Karpas-422 (cell line): ENCODE results near the gene STX10. TPM values are rescaled to one million over a fixed set of nuclear protein-coding genes. Genes with fewer than 3 reads are reported as not detected.
"Not testable (repeated sequence)": the region's sequence is repeated elsewhere in the genome, so short reads cannot be mapped to it uniquely, and the experiment has no call there.

Source experiments
- DNase-seq: peaks from one replicate; pipeline ENCODE4 v3.0.0-alpha.2; 2015
- H2AFZ ChIP-seq: fragments of 200-600 bp; sonication (generic); 2 replicates; pipeline ENCODE4 v1.6.1; 2014; ENCODE audit warnings: antibody characterized with exemption, low read length, mixed read lengths
- H3K27ac ChIP-seq: fragments of 200-600 bp; sonication (generic); 2 replicates; pipeline ENCODE4 v1.5.1; 2014; ENCODE audit warnings: mild to moderate bottlenecking, low read length, moderate library complexity
- H3K27me3 ChIP-seq: fragments of 200-600 bp; sonication (generic); 2 replicates; pipeline ENCODE4 v1.6.1; 2014; ENCODE audit warnings: low read length, mixed read lengths
- H3K36me3 ChIP-seq: fragments of 200-600 bp; sonication (generic); 2 replicates; pipeline ENCODE4 v1.6.1; 2014; ENCODE audit warnings: low read length, mixed read lengths; ENCODE audit not compliant: insufficient read depth
- H3K4me1 ChIP-seq: fragments of 200-600 bp; sonication (generic); 2 replicates; pipeline ENCODE4 v1.6.1; 2014; ENCODE audit warnings: mild to moderate bottlenecking, low read length, mixed read lengths
- H3K4me2 ChIP-seq: fragments of 200-600 bp; sonication (generic); 2 replicates; pipeline ENCODE4 v1.6.1; 2014; ENCODE audit warnings: low read length, low read depth, mild to moderate bottlenecking; ENCODE audit not compliant: poor library complexity, severe bottlenecking
- H3K4me3 ChIP-seq: fragments of 200-600 bp; sonication (generic); 2 replicates; pipeline ENCODE4 v1.5.1; 2014; ENCODE audit warnings: mild to moderate bottlenecking, antibody characterized with exemption, low read length, mixed read lengths
- H3K79me2 ChIP-seq: fragments of 200-600 bp; sonication (generic); 2 replicates; pipeline ENCODE4 v1.6.1; 2014; ENCODE audit warnings: mild to moderate bottlenecking, low read length, mixed read lengths
- H3K9ac ChIP-seq: fragments of 200-600 bp; sonication (generic); 2 replicates; pipeline ENCODE4 v1.6.0; 2014; ENCODE audit warnings: low read length
- H3K9me2 ChIP-seq: fragments of 200-600 bp; sonication (generic), shearing (Covaris generic); replicated peaks from 2 replicates; pipeline ENCODE4 v1.6.0; 2014; ENCODE audit warnings: mild to moderate bottlenecking, low read length, moderate library complexity; ENCODE audit not compliant: insufficient read depth
- H3K9me3 ChIP-seq: fragments of 300-700, 200-600 bp; sonication (generic); 2 replicates; pipeline ENCODE4 v1.6.1; 2014; ENCODE audit warnings: low read length, mixed read lengths
- H4K20me1 ChIP-seq: fragments of 200-600 bp; sonication (generic); 2 replicates; pipeline ENCODE4 v1.6.1; 2014; ENCODE audit warnings: mild to moderate bottlenecking, antibody characterized with exemption, low read length, low read depth; ENCODE audit not compliant: insufficient read depth
- total RNA-seq: library from RNA; depleted of rRNA; stranded (reverse); fragments of >200 nt; shearing (Covaris generic); gene quantifications from 2 replicates; pipeline ENCODE4 v1.2.3, GENCODE V29; 2014; ENCODE audit warnings: low replicate concordance

STX10 gene
- total RNA-seq, 1 experiment from 2014 or later: 47.0 TPM

GRCh38 chr19:13152356-13152973, 2.3 kb upstream of the STX10 start:
- peaks cover 58% of the 10 kb centered on the region for H3K4me1 ChIP-seq

DNA sequence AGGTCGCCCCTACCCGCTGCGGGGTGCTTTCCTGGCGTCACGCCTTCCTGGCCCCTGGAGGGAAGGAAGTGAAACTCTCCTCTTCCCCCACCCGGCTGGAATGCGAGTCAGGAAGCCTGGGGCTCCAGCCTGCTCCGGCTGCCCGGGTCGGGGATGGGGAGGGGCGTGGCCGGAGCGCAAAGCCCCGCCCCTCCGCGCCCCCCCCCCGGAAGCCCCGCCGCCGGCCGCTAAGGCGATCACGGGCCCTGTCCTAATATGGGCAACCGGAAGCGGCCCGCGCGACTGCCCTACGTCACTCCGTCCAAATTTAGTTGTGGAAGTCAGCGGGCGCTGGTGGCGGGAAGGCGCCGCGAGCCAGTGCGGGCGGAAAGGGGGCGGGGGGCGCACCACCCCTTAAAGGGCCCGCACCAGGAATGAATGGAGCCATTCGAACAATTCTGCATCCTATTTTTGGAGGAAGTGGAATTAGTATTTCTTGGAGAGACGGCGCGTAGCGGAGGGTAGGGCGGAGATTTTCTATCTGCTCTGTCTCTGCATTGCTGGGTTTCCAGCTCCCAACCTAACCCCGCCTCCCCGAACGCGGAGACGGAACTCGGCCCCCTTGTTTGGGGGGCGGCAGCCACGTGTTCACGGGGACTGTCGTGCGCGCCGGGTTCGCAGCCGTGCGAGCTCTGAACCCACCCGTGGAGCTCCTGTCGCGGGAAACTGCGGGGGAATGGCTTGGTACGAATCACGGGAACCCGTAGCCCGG, 1.6 kb upstream of the STX10 start:
- no peaks in the 10 kb centered on the region for H3K9me2 ChIP-seq
- H3K4me3 ChIP-seq: peak overlapping the region; percentile 77
- DNase-seq: peak; percentile 98
- peak overlapping the region; percentile 36; the same call in 1 of the 2 replicates for H2AFZ ChIP-seq
- peak overlapping the region; percentile 97 for H3K4me2 ChIP-seq
- H3K4me1 ChIP-seq: peaks cover 58% of the 10 kb centered on the region
- H3K9ac ChIP-seq: peak overlapping the region; percentile 91
- H3K79me2 ChIP-seq: peaks cover 21% of the 10 kb centered on the region
- H3K9me3 ChIP-seq: no peaks in the 10 kb centered on the region
- peaks cover 25% of the 10 kb centered on the region for H4K20me1 ChIP-seq
- H3K36me3 ChIP-seq: no peaks in the 10 kb centered on the region
- H3K27ac ChIP-seq: peak overlapping the region; percentile 73
- no peaks in the 10 kb centered on the region for H3K27me3 ChIP-seq

More at GRCh38 chr19:13152356-13152973, 2.3 kb upstream of the STX10 start:
- no peak for DNase-seq
- Histone ChIP-seq H4K20me1 (peaks cover 25% of the 10 kb centered on the region), H3K27ac (peak overlapping the region; percentile 73), H3K9me3 (no peaks in the 10 kb centered on the region), H3K9ac (peak overlapping the region; percentile 86), H3K9me2 (no peaks in the 10 kb centered on the region), H3K4me2 (peak overlapping the region; percentile 97), H3K79me2 (peaks cover 21% of the 10 kb centered on the region), H2AFZ (peak overlapping the region; percentile 36; the same call in 1 of the 2 replicates), H3K4me3 (peak overlapping the region; percentile 77), H3K36me3 (no peaks in the 10 kb centered on the region), H3K27me3 (no peaks in the 10 kb centered on the region)

DNA sequence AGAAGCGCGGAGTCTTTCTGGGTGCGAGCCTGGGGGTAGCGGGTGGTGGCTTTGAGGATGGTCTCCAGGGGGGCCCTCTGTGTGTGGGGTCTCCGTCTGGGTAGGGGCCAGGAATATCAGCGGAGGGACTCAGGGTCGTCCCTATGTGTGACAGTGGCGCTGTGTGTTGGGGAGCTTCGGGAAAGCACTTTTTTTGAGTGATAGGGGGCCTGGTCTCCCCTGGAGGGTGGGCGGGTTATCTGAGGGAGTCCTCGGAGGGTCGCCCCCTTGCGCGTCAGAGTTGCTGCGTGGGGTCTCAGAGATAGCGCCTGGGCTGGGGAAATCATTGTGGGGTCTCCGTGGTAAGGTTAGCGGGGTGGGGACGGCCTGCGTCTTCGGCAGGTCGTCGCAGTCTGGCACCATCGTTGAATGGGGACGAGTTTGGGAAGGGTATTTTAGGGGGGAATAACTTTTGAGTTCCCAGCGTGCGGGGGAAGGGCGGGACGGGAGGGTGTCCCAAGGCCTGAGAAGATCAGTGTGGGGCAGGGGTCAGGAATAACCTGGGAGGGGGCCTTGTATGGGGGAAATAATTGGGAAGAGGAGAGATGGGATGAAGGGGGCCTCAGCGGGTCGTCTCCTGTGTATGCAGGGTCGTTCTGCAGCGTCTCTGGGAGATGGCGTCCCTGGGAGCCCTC, 893 bp upstream of the STX10 start:
- no peaks in the 10 kb centered on the region for H3K27me3 ChIP-seq
- H3K79me2 ChIP-seq: peaks cover 21% of the 10 kb centered on the region
- DNase-seq: peak; percentile 60

GRCh38 chr19:13149628-13150186, 468 bp downstream of the STX10 start:
- Histone ChIP-seq H3K27me3 (no peaks in the 10 kb centered on the region), H3K4me3 (peak overlapping the region; percentile 77), H2AFZ (peak overlapping the region; percentile 52; the same call in 1 of the 2 replicates), H3K4me2 (peak overlapping the region; percentile 93), H3K9me3 (no peaks in the 10 kb centered on the region), H3K9me2 (no peaks in the 10 kb centered on the region), H3K79me2 (peaks cover 21% of the 10 kb centered on the region), H4K20me1 (peaks cover 17% of the 10 kb centered on the region), H3K36me3 (no peaks in the 10 kb centered on the region), H3K27ac (peak overlapping the region; percentile 4; the same call in 1 of the 2 replicates), H3K9ac (peak overlapping the region; percentile 91), H3K4me1 (peaks cover 40% of the 10 kb centered on the region)
- DNase-seq: peak; percentile 79

More for the DNA sequence above, 893 bp upstream of the STX10 start:
- Histone ChIP-seq H3K27ac (peak overlapping the region; percentile 67), H3K36me3 (no peaks in the 10 kb centered on the region), H3K9me2 (no peaks in the 10 kb centered on the region), H3K9me3 (no peaks in the 10 kb centered on the region), H3K4me3 (peak overlapping the region; percentile 77), H3K4me2 (peak overlapping the region; percentile 93), H4K20me1 (peaks cover 25% of the 10 kb centered on the region), H2AFZ (no peak overlapping the region), H3K4me1 (peaks cover 54% of the 10 kb centered on the region), H3K9ac (peak overlapping the region; percentile 91)

- Histone ChIP-seq H3K4me2 (peak overlapping the region; percentile 93), H3K27ac (peak overlapping the region; percentile 4; the same call in 1 of the 2 replicates), H3K4me1 (peaks cover 35% of the 10 kb centered on the region), H2AFZ (peak overlapping the region; percentile 52; the same call in 1 of the 2 replicates), H4K20me1 (peaks cover 12% of the 10 kb centered on the region), H3K4me3 (peak overlapping the region; percentile 77), H3K9ac (peak overlapping the region; percentile 91), H3K79me2 (peaks cover 21% of the 10 kb centered on the region)
- H3K9me3 ChIP-seq, H3K36me3 ChIP-seq, H3K9me2 ChIP-seq, H3K27me3 ChIP-seq: not testable (repeated sequence)
- peak; percentile 58 for DNase-seq
These were observed 975 bp downstream of the STX10 start for GRCh38 chr19:13149173-13149627.

DNA sequence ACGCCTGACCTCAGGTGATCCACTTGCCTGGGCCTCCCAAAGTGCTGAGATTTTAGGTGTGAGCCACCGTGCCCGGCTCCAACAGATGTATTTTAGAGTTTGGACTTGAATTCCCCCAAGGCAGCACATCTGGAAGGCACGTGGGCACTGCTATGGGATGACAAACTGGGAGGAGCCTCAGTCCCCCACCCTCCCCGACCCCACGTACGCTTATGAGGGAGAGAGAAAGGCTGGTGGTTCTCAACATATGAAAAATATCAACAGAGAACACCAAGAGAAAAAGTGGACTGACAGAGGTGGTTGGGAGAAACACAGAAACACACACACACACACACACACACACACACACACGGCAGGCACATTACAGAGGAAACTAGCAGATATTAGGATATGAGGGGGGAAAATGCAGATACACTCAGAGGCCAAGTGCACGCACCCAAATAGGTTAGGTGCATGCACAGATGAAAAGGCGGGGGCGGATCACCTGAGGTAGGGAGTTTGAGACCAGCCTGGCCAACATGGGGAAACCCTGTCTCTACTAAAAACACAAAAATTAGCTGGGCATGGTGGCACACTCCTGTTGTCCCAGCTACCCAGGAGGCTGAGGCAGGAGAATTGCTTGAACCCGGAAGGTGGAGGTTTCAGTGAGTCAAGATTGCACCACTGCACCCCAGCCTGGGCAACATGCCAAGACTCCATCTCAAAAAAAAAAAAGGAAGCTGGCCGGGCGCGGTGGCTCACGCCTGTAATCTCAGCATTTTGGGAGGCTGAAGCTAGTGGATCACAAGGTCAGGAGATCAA, 3.2 kb downstream of the STX10 start:
- DNase-seq: no peak
- Histone ChIP-seq H3K9me3 (no peaks in the 10 kb centered on the region), H3K79me2 (peaks cover 21% of the 10 kb centered on the region), H3K9me2 (no peaks in the 10 kb centered on the region), H2AFZ (no peak overlapping the region), H3K27me3 (no peaks in the 10 kb centered on the region), H3K4me2 (no peak overlapping the region), H3K27ac (no peak overlapping the region), H3K9ac (no peak overlapping the region), H4K20me1 (no peaks in the 10 kb centered on the region), H3K4me3 (no peak overlapping the region), H3K4me1 (peaks cover 13% of the 10 kb centered on the region), H3K36me3 (no peaks in the 10 kb centered on the region)

GRCh38 chr19:13139633-13140311, 10.4 kb downstream of the STX10 start:
- no peaks in the 10 kb centered on the region for H3K36me3 ChIP-seq
- no peaks in the 10 kb centered on the region for H3K4me1 ChIP-seq
- no peaks in the 10 kb centered on the region for H3K9me3 ChIP-seq
- no peak overlapping the region for H3K27ac ChIP-seq
- no peak overlapping the region for H2AFZ ChIP-seq
- H3K79me2 ChIP-seq: peaks cover 3% of the 10 kb centered on the region; the same call in 1 of the 2 replicates
- H3K4me2 ChIP-seq: no peak overlapping the region
- DNase-seq: no peak
- peaks cover 2% of the 10 kb centered on the region; the same call in 1 of the 2 replicates for H4K20me1 ChIP-seq
- no peaks in the 10 kb centered on the region for H3K27me3 ChIP-seq
- H3K4me3 ChIP-seq: no peak overlapping the region
- no peaks in the 10 kb centered on the region for H3K9me2 ChIP-seq
- no peak overlapping the region for H3K9ac ChIP-seq
